GM13976 (cell line): Measurements from ENCODE around the gene CYTH1.

Experiments
- DNase-seq: peaks from one replicate; pipeline ENCODE4 v3.0.0; 2012; ENCODE audit warnings: low spot score
- in situ Hi-C: fragments of 300-500 bp; cut with MboI; formaldehyde crosslinking; loops from one replicate; pipeline ENCODE4 v1.12.0; 2022; ENCODE audit warnings: low sequenced_read_pairs, mixed read lengths, inconsistent platforms; ENCODE audit not compliant: unreplicated experiment
- TF ChIP-seq, protein P1 (sequence below): IDR thresholded peaks from 2 replicates; pipeline ENCODE4 v1.5.1; 2012; ENCODE audit warnings: borderline replicate concordance, mild to moderate bottlenecking; ENCODE audit not compliant: insufficient read depth; ENCODE audit errors: extremely low read depth, missing control alignments, control extremely low read depth

CYTH1 gene

GRCh38 chr17:78808163-78808562, 26.1 kb upstream of the CYTH1 start:
- DNase-seq = no peak
- in situ Hi-C loops = loop anchor here (10.0 kb wide), 1 partner anchor 303 kb away; no protein-coding TSS in a partner anchor
- TF ChIP-seq, protein P1, sequence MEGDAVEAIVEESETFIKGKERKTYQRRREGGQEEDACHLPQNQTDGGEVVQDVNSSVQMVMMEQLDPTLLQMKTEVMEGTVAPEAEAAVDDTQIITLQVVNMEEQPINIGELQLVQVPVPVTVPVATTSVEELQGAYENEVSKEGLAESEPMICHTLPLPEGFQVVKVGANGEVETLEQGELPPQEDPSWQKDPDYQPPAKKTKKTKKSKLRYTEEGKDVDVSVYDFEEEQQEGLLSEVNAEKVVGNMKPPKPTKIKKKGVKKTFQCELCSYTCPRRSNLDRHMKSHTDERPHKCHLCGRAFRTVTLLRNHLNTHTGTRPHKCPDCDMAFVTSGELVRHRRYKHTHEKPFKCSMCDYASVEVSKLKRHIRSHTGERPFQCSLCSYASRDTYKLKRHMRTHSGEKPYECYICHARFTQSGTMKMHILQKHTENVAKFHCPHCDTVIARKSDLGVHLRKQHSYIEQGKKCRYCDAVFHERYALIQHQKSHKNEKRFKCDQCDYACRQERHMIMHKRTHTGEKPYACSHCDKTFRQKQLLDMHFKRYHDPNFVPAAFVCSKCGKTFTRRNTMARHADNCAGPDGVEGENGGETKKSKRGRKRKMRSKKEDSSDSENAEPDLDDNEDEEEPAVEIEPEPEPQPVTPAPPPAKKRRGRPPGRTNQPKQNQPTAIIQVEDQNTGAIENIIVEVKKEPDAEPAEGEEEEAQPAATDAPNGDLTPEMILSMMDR = no peak

DNA sequence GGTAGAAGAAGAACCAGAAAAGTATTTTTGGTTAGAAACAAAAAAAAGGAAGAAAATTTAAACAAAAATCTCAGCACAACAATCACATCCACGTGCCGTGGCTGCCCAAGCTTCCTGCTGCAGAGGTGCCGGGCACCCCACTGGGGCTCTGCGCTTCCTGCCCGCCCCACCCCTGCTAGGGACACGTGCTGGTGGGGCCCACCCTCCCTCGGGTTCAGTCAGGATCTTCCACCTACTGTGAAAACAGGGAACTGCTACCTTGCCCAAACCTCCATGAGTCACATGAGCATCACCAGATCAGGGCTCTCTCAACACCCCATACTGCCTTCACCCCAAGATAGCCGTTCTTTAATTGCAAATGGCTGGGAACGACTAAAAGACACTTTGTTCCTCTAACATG, 24.4 kb upstream of the CYTH1 start:
- TF ChIP-seq, protein P1 = no peak
- in situ Hi-C loops = loop anchor here (10.0 kb wide), 1 partner anchor 302 kb away; no protein-coding TSS in a partner anchor
- no peak for DNase-seq

DNA sequence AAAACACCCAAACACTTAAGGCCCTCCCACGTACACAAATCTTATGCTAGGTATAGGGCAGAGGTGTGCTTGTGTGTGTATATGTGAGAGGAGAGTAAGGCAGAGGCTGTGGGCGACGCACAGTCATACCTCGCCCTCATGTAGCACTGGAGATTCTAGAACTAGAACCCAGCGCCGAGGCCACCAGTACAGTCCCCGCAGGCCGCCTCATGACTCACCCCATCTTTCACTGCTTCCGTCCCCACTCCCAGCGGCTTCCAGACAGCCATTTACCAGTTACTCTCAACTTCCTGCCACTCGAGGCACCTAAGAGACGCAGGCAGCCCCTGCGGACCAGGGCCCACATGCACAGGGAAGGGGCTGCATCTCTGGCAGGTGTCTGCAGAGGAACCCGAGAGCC, 23.2 kb upstream of the CYTH1 start:
- TF ChIP-seq, protein P1 = no peak
- no peak for DNase-seq
- in situ Hi-C loops = loop anchor here (10.0 kb wide), 1 partner anchor 300 kb away; no protein-coding TSS in a partner anchor

DNA sequence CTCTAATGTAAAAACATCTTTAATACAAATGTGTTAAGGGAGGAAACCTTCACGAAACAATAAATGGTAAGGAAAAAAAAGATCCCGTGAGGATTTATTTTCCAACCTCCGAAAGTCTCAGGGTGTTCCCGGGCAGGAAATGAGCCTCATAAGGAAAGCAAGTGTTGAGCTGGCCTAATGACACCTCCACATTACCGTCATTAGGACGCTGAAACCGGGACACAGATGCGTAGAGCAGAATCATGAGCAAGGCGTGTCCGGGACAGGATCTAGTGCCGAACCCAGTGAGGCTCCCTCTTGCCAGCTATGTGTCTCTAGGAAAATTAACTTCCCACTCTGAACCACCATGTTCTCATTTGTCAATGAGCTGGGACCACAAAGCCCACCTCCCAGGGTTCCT, 22.7 kb upstream of the CYTH1 start:
- DNase-seq = no peak
- TF ChIP-seq, protein P1 = no peak
- in situ Hi-C loops = loop anchor here (10.0 kb wide), 1 partner anchor 300 kb away; no protein-coding TSS in a partner anchor

DNA sequence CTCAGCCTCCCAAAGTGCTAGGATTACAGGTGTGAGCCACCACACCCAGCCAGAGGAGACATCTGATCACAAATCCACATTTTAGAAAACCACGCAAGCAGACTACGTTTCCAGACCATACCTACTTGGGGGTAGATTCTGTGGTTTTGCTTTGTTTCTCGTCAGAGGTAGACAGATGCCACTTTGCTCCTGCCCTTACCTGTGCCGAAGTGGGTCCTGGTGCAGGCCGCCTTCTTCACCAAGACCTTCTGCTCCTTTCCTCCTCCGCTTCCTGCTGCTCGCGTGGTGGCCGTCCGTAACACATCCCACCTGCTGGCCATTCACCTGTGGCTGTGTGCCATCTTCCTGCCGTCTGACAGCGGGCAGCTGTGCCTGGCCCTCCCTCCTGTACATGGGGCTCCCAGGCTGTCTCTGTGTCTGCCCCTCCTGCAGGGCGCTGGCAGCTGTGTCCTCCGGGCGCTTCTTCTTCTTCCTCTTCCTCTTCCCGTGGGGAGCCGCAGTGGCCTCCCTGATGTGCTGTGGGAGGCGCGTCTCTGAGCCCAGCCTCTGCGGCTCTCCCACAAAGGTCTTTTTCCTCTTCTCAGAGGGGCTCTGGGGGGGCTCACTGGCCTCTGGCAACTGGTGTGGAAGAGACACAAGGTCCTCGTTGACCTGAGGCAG, 21.2 kb upstream of the CYTH1 start:
- in situ Hi-C loops = loop anchor here (10.0 kb wide), 1 partner anchor 299 kb away; no protein-coding TSS in a partner anchor
- peak; percentile 24 for DNase-seq
- TF ChIP-seq, protein P1 = no peak

- in situ Hi-C loops = loop anchor here (10.0 kb wide), 1 partner anchor 298 kb away; no protein-coding TSS in a partner anchor
- TF ChIP-seq, protein P1 = no peak
- no peak for DNase-seq
Measured at GRCh38 chr17:78802459-78802858, 20.4 kb upstream of the CYTH1 start.

GRCh38 chr17:78802008-78802407, 19.9 kb upstream of the CYTH1 start:
- in situ Hi-C loops = loop anchor here (10.0 kb wide), 1 partner anchor 297 kb away; no protein-coding TSS in a partner anchor
- no peak for DNase-seq
- TF ChIP-seq, protein P1 = no peak
